HEK293 (cell line): ENCODE results near the gene FAM240A.

Experiments used
- HOXA7 ChIP-seq: sonication (generic); formaldehyde crosslinking; IDR thresholded peaks from 2 replicates; pipeline ENCODE4 v1.8.1; 2022; ENCODE audit warnings: missing genetic modification reagents, borderline replicate concordance
- KLF9 ChIP-seq: fragments of 450-650 bp; formaldehyde crosslinking; IDR thresholded peaks from 2 replicates; pipeline ENCODE4 v1.5.1; 2016; ENCODE audit warnings: missing biosample characterization, missing genetic modification characterization, low read depth
- ZEB2 ChIP-seq: fragments of 450-650 bp; formaldehyde crosslinking; IDR thresholded peaks from 2 replicates; pipeline ENCODE4 v1.5.1; 2016; ENCODE audit warnings: missing biosample characterization, missing genetic modification characterization
- ZNF239 ChIP-seq: fragments of 450-650 bp; formaldehyde crosslinking; IDR thresholded peaks from 2 replicates; pipeline ENCODE4 v1.5.1; 2016; ENCODE audit warnings: missing biosample characterization, missing genetic modification characterization
- ZNF629 ChIP-seq: fragments of 450-650 bp; formaldehyde crosslinking; IDR thresholded peaks from 2 replicates; pipeline ENCODE4 v1.5.1; 2017; ENCODE audit warnings: missing biosample characterization, missing genetic modification characterization
- ZXDB ChIP-seq: fragments of 450-650 bp; formaldehyde crosslinking; IDR thresholded peaks from 2 replicates; pipeline ENCODE4 v1.5.1; 2016; ENCODE audit warnings: missing biosample characterization, missing genetic modification characterization
- TF ChIP-seq, protein P1 (sequence below): fragments of 450-650 bp; formaldehyde crosslinking; IDR thresholded peaks from 2 replicates; pipeline ENCODE4 v1.5.1; 2016; ENCODE audit warnings: missing biosample characterization, missing genetic modification characterization
- TF ChIP-seq, protein P2 (sequence below): fragments of 450-650 bp; formaldehyde crosslinking; IDR thresholded peaks from 2 replicates; pipeline ENCODE4 v1.5.1; 2016; ENCODE audit warnings: missing biosample characterization, missing genetic modification characterization

DNA sequence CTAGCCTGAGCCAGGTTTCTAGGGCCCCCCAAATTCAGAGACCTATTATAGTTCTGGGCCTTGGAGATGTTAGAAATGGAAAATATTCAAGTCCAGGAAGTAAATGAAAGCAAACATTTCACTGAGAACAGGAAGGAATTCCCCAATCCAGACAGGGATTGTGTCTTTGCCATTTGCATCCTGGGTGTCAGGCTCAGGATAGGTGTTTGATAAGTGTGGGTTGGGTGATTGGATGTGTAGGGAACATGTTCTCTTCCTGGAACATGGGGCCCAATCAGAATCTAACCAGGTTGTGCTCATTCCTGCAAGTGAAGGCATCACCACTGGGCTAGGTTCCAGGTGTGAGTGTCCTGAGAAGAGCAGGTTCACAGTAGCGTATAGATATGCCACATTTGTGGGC lies 31.6 kb upstream of the FAM240A start:
- TF ChIP-seq, protein P1, sequence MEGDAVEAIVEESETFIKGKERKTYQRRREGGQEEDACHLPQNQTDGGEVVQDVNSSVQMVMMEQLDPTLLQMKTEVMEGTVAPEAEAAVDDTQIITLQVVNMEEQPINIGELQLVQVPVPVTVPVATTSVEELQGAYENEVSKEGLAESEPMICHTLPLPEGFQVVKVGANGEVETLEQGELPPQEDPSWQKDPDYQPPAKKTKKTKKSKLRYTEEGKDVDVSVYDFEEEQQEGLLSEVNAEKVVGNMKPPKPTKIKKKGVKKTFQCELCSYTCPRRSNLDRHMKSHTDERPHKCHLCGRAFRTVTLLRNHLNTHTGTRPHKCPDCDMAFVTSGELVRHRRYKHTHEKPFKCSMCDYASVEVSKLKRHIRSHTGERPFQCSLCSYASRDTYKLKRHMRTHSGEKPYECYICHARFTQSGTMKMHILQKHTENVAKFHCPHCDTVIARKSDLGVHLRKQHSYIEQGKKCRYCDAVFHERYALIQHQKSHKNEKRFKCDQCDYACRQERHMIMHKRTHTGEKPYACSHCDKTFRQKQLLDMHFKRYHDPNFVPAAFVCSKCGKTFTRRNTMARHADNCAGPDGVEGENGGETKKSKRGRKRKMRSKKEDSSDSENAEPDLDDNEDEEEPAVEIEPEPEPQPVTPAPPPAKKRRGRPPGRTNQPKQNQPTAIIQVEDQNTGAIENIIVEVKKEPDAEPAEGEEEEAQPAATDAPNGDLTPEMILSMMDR (tag by site-specific recombination): no peak
- TF ChIP-seq ZNF239: no peak
- TF ChIP-seq ZEB2 (tag by site-specific recombination): no peak
- TF ChIP-seq HOXA7 (CRISPR knock-in tag): no peak
- TF ChIP-seq ZNF629 (tag by site-specific recombination): no peak
- TF ChIP-seq KLF9 (tag by site-specific recombination): no peak
- no peak for TF ChIP-seq ZXDB (tag by site-specific recombination)
- TF ChIP-seq, protein P2, sequence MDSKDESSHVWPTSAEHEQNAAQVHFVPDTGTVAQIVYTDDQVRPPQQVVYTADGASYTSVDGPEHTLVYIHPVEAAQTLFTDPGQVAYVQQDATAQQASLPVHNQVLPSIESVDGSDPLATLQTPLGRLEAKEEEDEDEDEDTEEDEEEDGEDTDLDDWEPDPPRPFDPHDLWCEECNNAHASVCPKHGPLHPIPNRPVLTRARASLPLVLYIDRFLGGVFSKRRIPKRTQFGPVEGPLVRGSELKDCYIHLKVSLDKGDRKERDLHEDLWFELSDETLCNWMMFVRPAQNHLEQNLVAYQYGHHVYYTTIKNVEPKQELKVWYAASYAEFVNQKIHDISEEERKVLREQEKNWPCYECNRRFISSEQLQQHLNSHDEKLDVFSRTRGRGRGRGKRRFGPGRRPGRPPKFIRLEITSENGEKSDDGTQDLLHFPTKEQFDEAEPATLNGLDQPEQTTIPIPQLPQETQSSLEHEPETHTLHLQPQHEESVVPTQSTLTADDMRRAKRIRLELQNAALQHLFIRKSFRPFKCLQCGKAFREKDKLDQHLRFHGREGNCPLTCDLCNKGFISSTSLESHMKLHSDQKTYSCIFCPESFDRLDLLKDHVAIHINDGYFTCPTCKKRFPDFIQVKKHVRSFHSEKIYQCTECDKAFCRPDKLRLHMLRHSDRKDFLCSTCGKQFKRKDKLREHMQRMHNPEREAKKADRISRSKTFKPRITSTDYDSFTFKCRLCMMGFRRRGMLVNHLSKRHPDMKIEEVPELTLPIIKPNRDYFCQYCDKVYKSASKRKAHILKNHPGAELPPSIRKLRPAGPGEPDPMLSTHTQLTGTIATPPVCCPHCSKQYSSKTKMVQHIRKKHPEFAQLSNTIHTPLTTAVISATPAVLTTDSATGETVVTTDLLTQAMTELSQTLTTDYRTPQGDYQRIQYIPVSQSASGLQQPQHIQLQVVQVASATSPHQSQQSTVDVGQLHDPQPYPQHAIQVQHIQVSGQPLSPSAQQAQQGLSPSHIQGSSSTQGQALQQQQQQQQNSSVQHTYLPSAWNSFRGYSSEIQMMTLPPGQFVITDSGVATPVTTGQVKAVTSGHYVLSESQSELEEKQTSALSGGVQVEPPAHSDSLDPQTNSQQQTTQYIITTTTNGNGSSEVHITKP (tag by site-specific recombination): no peak
